ENCODE results near the gene AGBL4.

DNA sequence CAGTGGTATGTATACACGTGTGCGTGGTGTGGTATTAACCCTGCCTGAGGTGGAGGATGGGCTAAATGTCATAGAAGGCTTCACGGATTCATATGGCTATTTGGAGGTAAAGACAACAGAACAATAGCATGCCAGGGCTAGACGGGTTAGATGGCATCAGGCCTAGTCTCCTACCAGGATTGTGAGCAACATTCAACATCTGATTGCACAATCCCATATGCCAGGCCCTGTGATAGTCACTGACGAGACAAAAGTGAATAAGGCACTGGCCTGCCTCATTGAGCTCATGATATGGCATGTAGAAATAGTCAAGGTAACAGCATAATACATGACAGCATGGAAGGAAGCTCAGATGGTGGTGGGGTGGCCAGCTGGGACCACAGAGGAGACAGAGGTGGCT, 1079.9 kb downstream of the AGBL4 start:
- TF ChIP-seq, protein P1, sequence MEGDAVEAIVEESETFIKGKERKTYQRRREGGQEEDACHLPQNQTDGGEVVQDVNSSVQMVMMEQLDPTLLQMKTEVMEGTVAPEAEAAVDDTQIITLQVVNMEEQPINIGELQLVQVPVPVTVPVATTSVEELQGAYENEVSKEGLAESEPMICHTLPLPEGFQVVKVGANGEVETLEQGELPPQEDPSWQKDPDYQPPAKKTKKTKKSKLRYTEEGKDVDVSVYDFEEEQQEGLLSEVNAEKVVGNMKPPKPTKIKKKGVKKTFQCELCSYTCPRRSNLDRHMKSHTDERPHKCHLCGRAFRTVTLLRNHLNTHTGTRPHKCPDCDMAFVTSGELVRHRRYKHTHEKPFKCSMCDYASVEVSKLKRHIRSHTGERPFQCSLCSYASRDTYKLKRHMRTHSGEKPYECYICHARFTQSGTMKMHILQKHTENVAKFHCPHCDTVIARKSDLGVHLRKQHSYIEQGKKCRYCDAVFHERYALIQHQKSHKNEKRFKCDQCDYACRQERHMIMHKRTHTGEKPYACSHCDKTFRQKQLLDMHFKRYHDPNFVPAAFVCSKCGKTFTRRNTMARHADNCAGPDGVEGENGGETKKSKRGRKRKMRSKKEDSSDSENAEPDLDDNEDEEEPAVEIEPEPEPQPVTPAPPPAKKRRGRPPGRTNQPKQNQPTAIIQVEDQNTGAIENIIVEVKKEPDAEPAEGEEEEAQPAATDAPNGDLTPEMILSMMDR (IDR thresholded peaks at IDR 0.05): no peak
- no peak for TF ChIP-seq POLR2A (IDR thresholded peaks at IDR 0.05)

Measured in lower leg skin (tissue), 3 donors.